GM18861 (cell line): Measurements from ENCODE around the gene UBE2D2.

Source experiments
- ATAC-seq: cut with Tn5 transposase; IDR thresholded peaks from one replicate; pipeline ENCODE4 v1.9.1; 2021; ENCODE audit not compliant: unreplicated experiment

UBE2D2 gene

GRCh38 chr5:139635191-139635590 lies 74.1 kb downstream of the UBE2D2 start:
- ATAC-seq, result no peak

- ATAC-seq, result no peak
These were observed 74.6 kb downstream of the UBE2D2 start for GRCh38 chr5:139635606-139636206.

- ATAC-seq, result peak; percentile 69
These were observed 75.2 kb downstream of the UBE2D2 start for GRCh38 chr5:139636207-139636792.

- peak; percentile 22 for ATAC-seq
These were observed 75.9 kb downstream of the UBE2D2 start for GRCh38 chr5:139636975-139637408.

- peak; percentile 19 for ATAC-seq
These were observed 76.4 kb downstream of the UBE2D2 start for GRCh38 chr5:139637438-139638089.

GRCh38 chr5:139638090-139638735 lies 77.1 kb downstream of the UBE2D2 start:
- ATAC-seq, result no peak

- ATAC-seq, result no peak
These were observed 77.8 kb downstream of the UBE2D2 start for GRCh38 chr5:139638736-139639618.

- no peak for ATAC-seq
These were observed 78.7 kb downstream of the UBE2D2 start for GRCh38 chr5:139639619-139640380.

GRCh38 chr5:139640421-139641115 lies 79.4 kb downstream of the UBE2D2 start:
- no peak for ATAC-seq

GRCh38 chr5:139641116-139642080 lies 80.3 kb downstream of the UBE2D2 start:
- no peak for ATAC-seq

- no peak for ATAC-seq
These were observed 81.1 kb downstream of the UBE2D2 start for GRCh38 chr5:139642213-139642612.

- no peak for ATAC-seq
These were observed 82.0 kb downstream of the UBE2D2 start for GRCh38 chr5:139642891-139643871.

GRCh38 chr5:139644001-139644456 lies 82.9 kb downstream of the UBE2D2 start:
- no peak for ATAC-seq

GRCh38 chr5:139644646-139645429 lies 83.7 kb downstream of the UBE2D2 start:
- ATAC-seq, result no peak

GRCh38 chr5:139645430-139645871 lies 84.3 kb downstream of the UBE2D2 start:
- no peak for ATAC-seq

- no peak for ATAC-seq
These were observed 85.0 kb downstream of the UBE2D2 start for GRCh38 chr5:139646111-139646510.
